ENCODE data around the gene HS3ST3A1. TPM values are rescaled to one million over a fixed set of nuclear protein-coding genes. Genes with fewer than 3 reads are reported as not detected.

HS3ST3A1 gene
- total RNA-seq, 1 experiment from 2014 or later: not detected

GRCh38 chr17:13581925-13582324 lies 19.8 kb downstream of the HS3ST3A1 start:
- Mint-ChIP-seq H3K4me3 (ENCODE audit: unreplicated experiment) (no peak overlapping the region), H3K9me3 (ENCODE audit: unreplicated experiment) (peaks cover 3% of the 10 kb centered on the region), H3K27me3 (ENCODE audit: insufficient read depth, unreplicated experiment) (no peaks in the 10 kb centered on the region), H3K36me3 (ENCODE audit: insufficient read depth, unreplicated experiment) (no peaks in the 10 kb centered on the region), H3K4me1 (ENCODE audit: low read depth, unreplicated experiment) (no peaks in the 10 kb centered on the region), H3K27ac (ENCODE audit: unreplicated experiment) (no peak overlapping the region)
- POLR2A ChIA-PET: no interaction called here
- Histone ChIP-seq H3K36me3 (ENCODE audit: control insufficient read depth, insufficient read depth, low read length) (no peaks in the 10 kb centered on the region), H3K4me1 (no peaks in the 10 kb centered on the region), H3K4me3 (ENCODE audit: low read depth, low read length) (no peak overlapping the region), H3K27me3 (replicated peaks; ENCODE audit: control insufficient read depth, insufficient read depth, low read length) (no peaks in the 10 kb centered on the region), H3K9me3 (no peaks in the 10 kb centered on the region)
- intact Hi-C loops (cut with micrococcal nuclease; ENCODE audit: unreplicated experiment): no loop called here
- TF ChIP-seq CTCF (IDR thresholded peaks at IDR 0.05; ENCODE audit: insufficient read depth in 1 of 2, low read depth in 1 of 2, low read length in 1 of 2, severe bottlenecking in 1 of 2, unreplicated experiment in 1 of 2): no peak
- CTCF ChIA-PET: no interaction called here
- no peak for DNase-seq
- BruUV-seq (replicated peaks): no TSS peak

GRCh38 chr17:13580790-13581189 lies 20.9 kb downstream of the HS3ST3A1 start:
- H3K4me1 ChIP-seq: no peaks in the 10 kb centered on the region
- TF ChIP-seq CTCF (IDR thresholded peaks at IDR 0.05; ENCODE audit: insufficient read depth in 1 of 2, low read depth in 1 of 2, low read length in 1 of 2, severe bottlenecking in 1 of 2, unreplicated experiment in 1 of 2): no peak
- no TSS peak for BruUV-seq (replicated peaks)
- DNase-seq: no peak
- peaks cover 9% of the 10 kb centered on the region for H3K9me3 Mint-ChIP-seq (ENCODE audit: unreplicated experiment)
- H3K9me3 ChIP-seq: no peaks in the 10 kb centered on the region
- ChIA-PET POLR2A (no interaction called here), CTCF (no interaction called here)
- H3K27me3 Mint-ChIP-seq (ENCODE audit: insufficient read depth, unreplicated experiment): no peaks in the 10 kb centered on the region
- H3K36me3 Mint-ChIP-seq (ENCODE audit: insufficient read depth, unreplicated experiment): no peaks in the 10 kb centered on the region
- H3K4me3 Mint-ChIP-seq (ENCODE audit: unreplicated experiment): no peak overlapping the region
- H3K4me1 Mint-ChIP-seq (ENCODE audit: low read depth, unreplicated experiment): no peaks in the 10 kb centered on the region
- no peak overlapping the region for H3K27ac Mint-ChIP-seq (ENCODE audit: unreplicated experiment)
- no peaks in the 10 kb centered on the region for H3K27me3 ChIP-seq (replicated peaks; ENCODE audit: control insufficient read depth, insufficient read depth, low read length)
- no peak overlapping the region for H3K4me3 ChIP-seq (ENCODE audit: low read depth, low read length)
- intact Hi-C loops (cut with micrococcal nuclease; ENCODE audit: unreplicated experiment): no loop called here
- H3K36me3 ChIP-seq (ENCODE audit: control insufficient read depth, insufficient read depth, low read length): no peaks in the 10 kb centered on the region

GRCh38 chr17:13576661-13577526 lies 24.8 kb downstream of the HS3ST3A1 start:
- H3K9me3 ChIP-seq: no peaks in the 10 kb centered on the region

More at GRCh38 chr17:13576661-13577526, 24.8 kb downstream of the HS3ST3A1 start:
- H3K36me3 ChIP-seq (ENCODE audit: control insufficient read depth, insufficient read depth, low read length): no peaks in the 10 kb centered on the region
- H3K4me3 ChIP-seq (ENCODE audit: low read depth, low read length): no peak overlapping the region
- no peaks in the 10 kb centered on the region for H3K36me3 Mint-ChIP-seq (ENCODE audit: insufficient read depth, unreplicated experiment)
- POLR2A ChIA-PET: no interaction called here
- no peak for DNase-seq
- BruUV-seq (replicated peaks): no TSS peak
- H3K4me1 Mint-ChIP-seq (ENCODE audit: low read depth, unreplicated experiment): no peaks in the 10 kb centered on the region
- TF ChIP-seq CTCF (IDR thresholded peaks at IDR 0.05; ENCODE audit: insufficient read depth in 1 of 2, low read depth in 1 of 2, low read length in 1 of 2, severe bottlenecking in 1 of 2, unreplicated experiment in 1 of 2): no peak
- H3K4me3 Mint-ChIP-seq (ENCODE audit: unreplicated experiment): no peak overlapping the region
- no peaks in the 10 kb centered on the region for H3K27me3 Mint-ChIP-seq (ENCODE audit: insufficient read depth, unreplicated experiment)
- H3K9me3 Mint-ChIP-seq (ENCODE audit: unreplicated experiment): peaks cover 9% of the 10 kb centered on the region
- no peaks in the 10 kb centered on the region for H3K27me3 ChIP-seq (replicated peaks; ENCODE audit: control insufficient read depth, insufficient read depth, low read length)
- H3K4me1 ChIP-seq: no peaks in the 10 kb centered on the region
- no peak overlapping the region for H3K27ac Mint-ChIP-seq (ENCODE audit: unreplicated experiment)
- CTCF ChIA-PET: no interaction called here
- intact Hi-C loops (cut with micrococcal nuclease; ENCODE audit: unreplicated experiment): no loop called here

Measured in Caco-2 (cell line).